Measurements from ENCODE around the gene OSBPL9.

DNA sequence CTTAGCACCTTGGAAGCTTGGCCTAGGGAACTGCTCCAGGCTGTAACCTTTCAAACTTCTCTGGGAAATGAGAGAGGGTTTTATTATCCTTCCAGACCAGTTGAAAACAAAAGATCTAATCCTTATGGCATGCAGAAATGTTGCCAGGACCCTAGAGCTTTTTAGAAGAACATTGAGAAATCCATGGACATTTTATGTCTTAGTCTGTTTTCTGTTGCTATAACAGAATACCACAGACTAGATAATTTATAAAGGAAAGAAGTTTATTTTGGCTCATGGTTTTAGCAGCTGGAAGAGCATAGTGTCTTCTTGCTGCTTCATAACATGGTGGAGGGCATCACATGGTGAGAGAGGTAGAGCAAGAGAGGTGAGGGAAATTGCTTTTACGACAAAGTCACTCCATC, 25.8 kb downstream of the OSBPL9 start:
- TF ChIP-seq, protein P1, sequence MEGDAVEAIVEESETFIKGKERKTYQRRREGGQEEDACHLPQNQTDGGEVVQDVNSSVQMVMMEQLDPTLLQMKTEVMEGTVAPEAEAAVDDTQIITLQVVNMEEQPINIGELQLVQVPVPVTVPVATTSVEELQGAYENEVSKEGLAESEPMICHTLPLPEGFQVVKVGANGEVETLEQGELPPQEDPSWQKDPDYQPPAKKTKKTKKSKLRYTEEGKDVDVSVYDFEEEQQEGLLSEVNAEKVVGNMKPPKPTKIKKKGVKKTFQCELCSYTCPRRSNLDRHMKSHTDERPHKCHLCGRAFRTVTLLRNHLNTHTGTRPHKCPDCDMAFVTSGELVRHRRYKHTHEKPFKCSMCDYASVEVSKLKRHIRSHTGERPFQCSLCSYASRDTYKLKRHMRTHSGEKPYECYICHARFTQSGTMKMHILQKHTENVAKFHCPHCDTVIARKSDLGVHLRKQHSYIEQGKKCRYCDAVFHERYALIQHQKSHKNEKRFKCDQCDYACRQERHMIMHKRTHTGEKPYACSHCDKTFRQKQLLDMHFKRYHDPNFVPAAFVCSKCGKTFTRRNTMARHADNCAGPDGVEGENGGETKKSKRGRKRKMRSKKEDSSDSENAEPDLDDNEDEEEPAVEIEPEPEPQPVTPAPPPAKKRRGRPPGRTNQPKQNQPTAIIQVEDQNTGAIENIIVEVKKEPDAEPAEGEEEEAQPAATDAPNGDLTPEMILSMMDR (IDR thresholded peaks at IDR 0.05): no peak
- no peak for TF ChIP-seq EZH2 (IDR thresholded peaks at IDR 0.05; ENCODE audit: borderline replicate concordance, insufficient read depth, low read depth, low read length, poor library complexity, severe bottlenecking)

Measured in B cell (primary cell).